Vein endothelial cell (primary cell): ENCODE data around the gene CCNA2. TPM values are rescaled to one million over a fixed set of nuclear protein-coding genes. Genes with fewer than 3 reads are reported as not detected.

Source experiments
- total RNA-seq: library from RNA; depleted of rRNA; stranded (reverse); fragments of >200 nt; gene quantifications from 2 replicates; pipeline ENCODE4 v1.2.3, GENCODE V29; 2012

The CCNA2 gene
- 35.9 and 75.8 TPM in 2 replicates for total RNA-seq

GRCh38 chr4:121823505-121824170 lies at the start of gene CCNA2:
Gene CCNA2, minus strand, starts transcription at chr4:121823883. Its CDS starts 255 bp downstream, at chr4:121823628.

GRCh38 chr4:121869841-121870822 lies 46.4 kb upstream of the CCNA2 start, which contains the start of gene BBS7:
Gene BBS7, minus strand, starts transcription at chr4:121870474. Its CDS starts 161 bp downstream, at chr4:121870313.

GRCh38 chr4:121800961-121801714 lies 22.5 kb downstream of the CCNA2 start, which contains the start of gene EXOSC9:
Gene EXOSC9, plus strand, starts transcription at chr4:121801323. Its CDS starts 102 bp downstream, at chr4:121801425.

Other genes starting within 250 kb of the CCNA2 start
- 494 and 496 TPM in 2 replicates for gene ANXA5, start 126.9 kb downstream of the CCNA2 start, total RNA-seq
- gene SMIM43, start 58.7 kb downstream of the CCNA2 start, total RNA-seq = 0.38 and 1.3 TPM in 2 replicates
- gene EXOSC9, start 22.6 kb downstream of the CCNA2 start, total RNA-seq = 32.7 and 52.5 TPM in 2 replicates
- gene BBS7, start 46.6 kb upstream of the CCNA2 start, total RNA-seq = 13.1 and 20.6 TPM in 2 replicates
- gene TRPC3, start 128.2 kb upstream of the CCNA2 start, total RNA-seq = not detected in 2 replicates